HG03139 (cell line): ENCODE results near the gene RBM25.
"Not testable (repeated sequence)": the region's sequence is repeated elsewhere in the genome, so short reads cannot be mapped to it uniquely, and the experiment has no call there.

Experiments
- ATAC-seq: cut with Tn5 transposase; IDR thresholded peaks from one replicate; pipeline ENCODE4 v1.9.1; 2021; ENCODE audit not compliant: unreplicated experiment

The RBM25 gene

GRCh38 chr14:73058224-73058921, at the start of gene RBM25:
RBM25 (plus strand) TSS chr14:73058534; CDS start chr14:73071642, 13,108 bp downstream.
- peak; percentile 97 for ATAC-seq

- not testable (repeated sequence) for ATAC-seq
Observed at GRCh38 chr14:73011189-73011588, 47.1 kb upstream of the RBM25 start.

DNA sequence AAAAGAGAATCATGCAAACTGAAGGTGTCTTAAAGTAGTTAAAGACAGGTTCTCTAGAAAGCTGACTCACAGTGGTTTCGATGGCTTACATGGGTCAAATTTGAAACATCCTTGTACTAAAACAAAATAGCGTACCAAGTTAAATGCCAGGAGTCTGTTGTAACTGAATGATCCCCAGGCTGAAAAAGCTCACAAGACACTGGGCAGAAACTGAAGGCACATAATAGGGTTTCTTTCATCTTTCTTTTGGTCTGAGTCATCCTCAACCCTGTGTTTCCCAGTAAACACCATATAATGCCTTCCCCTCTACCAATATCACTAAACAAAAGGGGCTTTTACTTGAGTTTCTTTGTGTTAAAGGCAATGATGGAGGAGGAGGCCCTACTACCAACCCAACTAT, 44.2 kb upstream of the RBM25 start:
- no peak for ATAC-seq

- ATAC-seq = not testable (repeated sequence)
Observed at GRCh38 chr14:73015552-73015951, 42.8 kb upstream of the RBM25 start.

DNA sequence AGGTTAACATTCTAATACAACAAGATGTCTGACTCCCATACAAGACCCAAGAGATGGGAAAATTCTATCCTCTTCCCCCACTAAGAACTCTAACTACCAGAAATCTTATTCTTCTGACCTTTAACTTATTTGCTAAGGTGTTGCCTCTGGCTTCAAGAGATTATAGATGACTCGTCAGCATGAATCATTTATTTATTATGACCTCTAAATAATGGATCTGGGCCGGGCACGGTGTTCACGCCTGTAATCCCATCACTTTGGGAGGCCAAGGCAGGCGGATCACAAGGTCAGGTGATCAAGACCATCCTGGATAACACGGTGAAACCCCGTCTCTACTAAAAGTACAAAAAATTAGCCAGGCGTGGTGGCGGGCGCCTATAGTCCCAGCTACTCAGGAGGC, 42.3 kb upstream of the RBM25 start:
- not testable (repeated sequence) for ATAC-seq

- ATAC-seq = no peak
Observed at GRCh38 chr14:73022051-73022450, 36.3 kb upstream of the RBM25 start.

- no peak for ATAC-seq
Observed at GRCh38 chr14:73025544-73025943, 32.8 kb upstream of the RBM25 start.

DNA sequence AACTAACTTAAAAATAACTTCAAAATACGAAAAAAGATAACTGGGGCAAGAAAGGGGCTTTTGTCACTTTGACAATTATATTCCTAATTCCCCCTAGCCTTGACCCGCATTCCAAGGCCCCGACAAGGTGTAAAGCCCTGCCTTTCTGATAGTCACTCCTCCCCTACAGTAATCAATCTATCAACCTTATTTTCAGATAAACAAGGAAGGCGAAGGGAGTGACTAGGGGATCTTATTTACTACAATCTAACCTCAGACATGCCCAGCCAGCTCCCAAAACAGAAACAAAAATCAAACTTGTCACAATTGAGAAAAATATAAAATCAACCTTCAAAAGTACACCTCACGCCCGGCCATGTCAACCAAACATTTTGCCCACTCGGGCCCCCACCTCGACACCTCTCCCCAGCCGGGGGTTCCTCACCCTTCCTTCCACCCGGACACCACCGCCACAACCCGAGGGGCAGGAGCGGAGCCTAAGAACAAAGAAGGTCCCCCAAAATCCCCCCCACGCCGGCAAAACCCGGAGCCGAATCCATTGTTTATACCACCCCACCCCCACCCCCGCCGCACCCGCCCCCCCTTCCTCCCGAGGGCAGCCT, 32.0 kb upstream of the RBM25 start:
- ATAC-seq = no peak

GRCh38 chr14:73026845-73027542, 31.3 kb upstream of the RBM25 start, which contains the start of gene ZFYVE1:
ZFYVE1 (minus strand) TSS chr14:73027106; CDS start chr14:73024508, 2,598 bp downstream.
- ATAC-seq = peak; percentile 95

DNA sequence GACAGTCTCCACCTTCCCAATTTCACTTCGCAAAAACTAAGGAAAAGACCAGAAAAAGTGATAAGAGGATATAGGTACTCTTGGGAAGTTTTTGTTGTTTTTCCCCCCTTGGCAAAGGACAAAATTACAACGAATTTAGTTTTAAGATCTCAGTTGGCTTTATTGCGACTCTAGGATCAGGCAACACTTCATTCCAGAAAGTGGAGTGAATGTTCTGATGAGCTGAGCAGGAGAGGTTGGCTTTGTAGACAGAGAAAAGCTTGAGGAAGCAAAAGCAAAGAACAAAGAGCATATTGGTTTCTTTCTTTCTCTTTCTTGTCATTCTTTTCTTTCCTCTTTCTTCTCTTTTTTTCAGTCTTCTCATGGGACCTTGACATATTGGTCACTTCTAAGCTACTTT, 30.8 kb upstream of the RBM25 start:
- ATAC-seq = no peak

- no peak for ATAC-seq
Observed at GRCh38 chr14:73027984-73028383, 30.4 kb upstream of the RBM25 start.

DNA sequence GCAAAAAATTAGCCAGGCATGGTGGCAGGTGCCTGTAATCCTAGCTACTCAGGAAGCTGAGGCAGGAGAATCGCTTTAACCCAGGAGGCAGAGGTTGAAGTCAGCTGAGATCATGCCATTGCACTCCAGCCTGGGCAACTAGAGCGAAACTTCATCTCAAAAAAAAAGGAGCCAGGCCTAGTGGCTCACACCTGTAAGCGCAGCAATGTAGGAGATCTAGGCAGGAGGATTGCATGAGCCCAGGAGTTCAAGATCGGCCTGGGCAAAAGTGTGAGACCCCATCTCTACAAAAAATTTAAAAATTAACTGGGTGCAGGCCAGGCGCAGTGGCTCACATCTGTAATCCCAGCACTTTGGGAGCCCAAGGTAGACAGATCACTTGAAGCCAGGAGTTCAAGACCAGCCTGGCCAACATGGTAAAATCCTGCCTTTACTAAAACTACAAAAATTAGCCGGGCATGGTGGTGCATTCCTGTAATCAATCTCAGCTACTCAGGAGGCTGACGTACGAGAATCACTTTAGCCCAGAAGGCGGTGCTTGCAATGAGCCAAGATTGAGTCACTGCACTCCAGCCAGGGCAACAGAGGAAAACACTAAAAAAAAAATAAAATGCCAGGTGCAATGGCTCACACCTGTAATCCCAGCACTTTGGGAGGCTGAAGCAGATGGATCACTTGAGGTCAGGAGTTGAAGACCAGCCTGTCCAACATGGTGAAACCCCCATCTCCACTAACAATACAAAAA, 21.5 kb upstream of the RBM25 start:
- ATAC-seq = not testable (repeated sequence)

- no peak for ATAC-seq
Observed at GRCh38 chr14:73047808-73048207, 10.5 kb upstream of the RBM25 start.

DNA sequence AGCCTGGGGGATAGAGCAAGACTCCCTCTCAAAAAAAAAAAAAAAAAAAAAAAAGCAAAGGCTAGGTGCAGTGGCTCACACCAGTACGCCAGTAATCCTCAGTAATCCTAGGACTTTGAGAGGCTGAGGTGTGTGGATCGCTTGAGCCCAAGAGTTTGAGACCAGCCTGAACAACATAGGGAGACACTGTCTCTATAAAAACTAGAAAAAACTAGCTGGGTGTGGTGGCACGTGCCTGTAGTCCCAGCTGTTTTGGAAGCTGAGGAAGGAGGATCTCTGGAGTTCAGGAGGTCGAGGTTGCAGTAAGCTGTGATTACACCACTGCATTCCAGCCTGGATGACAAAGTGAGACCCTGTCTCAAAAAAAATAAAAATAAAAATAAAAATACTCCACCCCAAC, 8.9 kb upstream of the RBM25 start:
- ATAC-seq = no peak

- no peak for ATAC-seq
Observed at GRCh38 chr14:73055251-73055650, 3.1 kb upstream of the RBM25 start.

- ATAC-seq = no peak
Observed at GRCh38 chr14:73057944-73058223, 450 bp upstream of the RBM25 start.

GRCh38 chr14:73058922-73059673, 764 bp downstream of the RBM25 start:
- peak; percentile 4 for ATAC-seq

GRCh38 chr14:73069585-73069984, 11.3 kb downstream of the RBM25 start:
- no peak for ATAC-seq

- no peak for ATAC-seq
Observed at GRCh38 chr14:73091044-73091443, 32.7 kb downstream of the RBM25 start.

GRCh38 chr14:73097421-73097820, 39.1 kb downstream of the RBM25 start:
- no peak for ATAC-seq

GRCh38 chr14:73100334-73100733, 42.0 kb downstream of the RBM25 start:
- ATAC-seq = no peak
